Measurements from ENCODE around the gene MTCL1.
A peak's percentile ranks its signal among the peaks of the same experiment; 100 is the strongest.

MTCL1 gene

GRCh38 chr18:8705238-8705960, at the start of gene MTCL1:
TSS of gene MTCL1 (plus strand) at chr18:8705556. CDS start at chr18:8705661, 105 bp downstream.
- no peak for DNase-seq (ENCODE audit: low read depth in 2 of 2)

GRCh38 chr18:8656232-8656631, 49.1 kb upstream of the MTCL1 start:
- DNase-seq (ENCODE audit: low read depth in 2 of 2): no peak

GRCh38 chr18:8657050-8657820, 48.1 kb upstream of the MTCL1 start:
- no peak for DNase-seq (ENCODE audit: low read depth in 2 of 2)

- DNase-seq (ENCODE audit: low read depth in 2 of 2): peak in 1 of 2 experiments; percentile 21
Observed at GRCh38 chr18:8657873-8658470, 47.4 kb upstream of the MTCL1 start.

- DNase-seq (ENCODE audit: low read depth in 2 of 2): no peak
Observed at GRCh38 chr18:8658858-8659485, 46.4 kb upstream of the MTCL1 start.

GRCh38 chr18:8659609-8660242, 45.6 kb upstream of the MTCL1 start:
- DNase-seq (ENCODE audit: low read depth in 2 of 2): no peak

- no peak for DNase-seq (ENCODE audit: low read depth in 2 of 2)
Observed at GRCh38 chr18:8660316-8660715, 45.0 kb upstream of the MTCL1 start.

GRCh38 chr18:8661754-8662559, 43.4 kb upstream of the MTCL1 start:
- peak in 1 of 2 experiments; percentile 6 for DNase-seq (ENCODE audit: low read depth in 2 of 2)

GRCh38 chr18:8662560-8663255, 42.6 kb upstream of the MTCL1 start:
- no peak for DNase-seq (ENCODE audit: low read depth in 2 of 2)

GRCh38 chr18:8667846-8668245, 37.5 kb upstream of the MTCL1 start:
- DNase-seq (ENCODE audit: low read depth in 2 of 2): no peak

- DNase-seq (ENCODE audit: low read depth in 2 of 2): no peak
Observed at GRCh38 chr18:8668381-8668780, 37.0 kb upstream of the MTCL1 start.

- no peak for DNase-seq (ENCODE audit: low read depth in 2 of 2)
Observed at GRCh38 chr18:8669571-8669970, 35.8 kb upstream of the MTCL1 start.

GRCh38 chr18:8673256-8674209, 31.8 kb upstream of the MTCL1 start:
- no peak for DNase-seq (ENCODE audit: low read depth in 2 of 2)

- DNase-seq (ENCODE audit: low read depth in 2 of 2): no peak
Observed at GRCh38 chr18:8675057-8675456, 30.3 kb upstream of the MTCL1 start.

GRCh38 chr18:8681196-8681595, 24.2 kb upstream of the MTCL1 start:
- no peak for DNase-seq (ENCODE audit: low read depth in 2 of 2)

GRCh38 chr18:8684577-8684976, 20.8 kb upstream of the MTCL1 start:
- DNase-seq (ENCODE audit: low read depth in 2 of 2): no peak

- DNase-seq (ENCODE audit: low read depth in 2 of 2): no peak
Observed at GRCh38 chr18:8685141-8685913, 20.0 kb upstream of the MTCL1 start.

GRCh38 chr18:8685914-8686216, 19.5 kb upstream of the MTCL1 start:
- no peak for DNase-seq (ENCODE audit: low read depth in 2 of 2)

- DNase-seq (ENCODE audit: low read depth in 2 of 2): no peak
Observed at GRCh38 chr18:8686611-8687010, 18.7 kb upstream of the MTCL1 start.
